Inferior parietal cortex (tissue), 1 donor: ENCODE measurements around the gene NRCAM.

Source experiments
- DNase-seq: peaks from one replicate; pipeline ENCODE4 v3.0.0-alpha.2; 2016; ENCODE audit errors: extremely low spot score

The NRCAM gene

GRCh38 chr7:108132551-108133265 lies 323.5 kb downstream of the NRCAM start:
- no peak for DNase-seq

- DNase-seq = no peak
Observed at GRCh38 chr7:108130261-108130660, 326.0 kb downstream of the NRCAM start, which contains the start of gene LAMB4. Gene LAMB4 (minus strand): TSS chr7:108130361. CDS start chr7:108123164, 7,197 bp downstream.

- DNase-seq = no peak
Observed at GRCh38 chr7:108129018-108129965, 326.9 kb downstream of the NRCAM start.

GRCh38 chr7:108128514-108128913 lies 327.7 kb downstream of the NRCAM start:
- no peak for DNase-seq

GRCh38 chr7:108127461-108127860 lies 328.8 kb downstream of the NRCAM start:
- no peak for DNase-seq

GRCh38 chr7:108124820-108125219 lies 331.4 kb downstream of the NRCAM start:
- DNase-seq = no peak

- DNase-seq = no peak
Observed at GRCh38 chr7:108122181-108122580, 334.1 kb downstream of the NRCAM start.

- DNase-seq = no peak
Observed at GRCh38 chr7:108120933-108121332, 335.3 kb downstream of the NRCAM start.

GRCh38 chr7:108120196-108120595 lies 336.0 kb downstream of the NRCAM start:
- no peak for DNase-seq

GRCh38 chr7:108118959-108119358 lies 337.3 kb downstream of the NRCAM start:
- DNase-seq = no peak

- DNase-seq = no peak
Observed at GRCh38 chr7:108114117-108114841, 342.0 kb downstream of the NRCAM start.

GRCh38 chr7:108112683-108113082 lies 343.6 kb downstream of the NRCAM start:
- DNase-seq = no peak

- no peak for DNase-seq
Observed at GRCh38 chr7:108109221-108109908, 346.9 kb downstream of the NRCAM start.

- DNase-seq = no peak
Observed at GRCh38 chr7:108108131-108108530, 348.1 kb downstream of the NRCAM start.

GRCh38 chr7:108104324-108104723 lies 351.9 kb downstream of the NRCAM start:
- no peak for DNase-seq

- no peak for DNase-seq
Observed at GRCh38 chr7:108103558-108104298, 352.5 kb downstream of the NRCAM start.

- no peak for DNase-seq
Observed at GRCh38 chr7:108102671-108103312, 353.4 kb downstream of the NRCAM start.

- no peak for DNase-seq
Observed at GRCh38 chr7:108101759-108102158, 354.5 kb downstream of the NRCAM start.

- DNase-seq = no peak
Observed at GRCh38 chr7:108099713-108100112, 356.5 kb downstream of the NRCAM start.

GRCh38 chr7:108097703-108098102 lies 358.5 kb downstream of the NRCAM start:
- no peak for DNase-seq
